K562 (cell line): ENCODE data around the gene TRAPPC5. TPM values are rescaled to one million over a fixed set of nuclear protein-coding genes. Genes with fewer than 3 reads are reported as not detected.

Source experiments
- ATAC-seq: fragments of 200-7000 bp; cut with Tn5 transposase; 3 replicates; pipeline ENCODE4 v1.9.1; 2020; ENCODE audit warnings: moderate library complexity
- BruUV-seq: library from RNA; stranded (reverse); fragments of 400-500 nt; replicated peaks from 2 replicates; lab custom pipeline; 2021; lab: Mats Ljungman, UMichigan
- CTCF ChIA-PET: fragments of 300-600 bp; formaldehyde crosslinking; extraction: SDS; loops from one replicate; lab custom pipeline; 2021; ENCODE audit warnings: low intra/inter-chr PET ratio; lab: Yijun Ruan, JAX
- POLR2A ChIA-PET: fragments of 300-600, 350-650 bp; sonication (Branson Sonifier 250); formaldehyde crosslinking; extraction: SDS; loops from one replicate; lab custom pipeline; 2021; ENCODE audit warnings: antibody characterized with exemption, inconsistent platforms; lab: Yijun Ruan, JAX
- DNase-seq, 4 experiments: peaks; one replicate each; pipeline versions ENCODE4 v3.0.0 to v3.0.0-alpha.2; 2011 to 2018; ENCODE audit warnings: low spot score in 3 of 4, mixed read lengths in 3 of 4; ENCODE audit errors: extremely low read depth in 1 of 4
- FAIRE-seq: peaks from 2 replicates; lab custom pipeline; 2011; peaks lifted over from hg19 to GRCh38; lab: Jason Lieb, UNC
- H2AFZ ChIP-seq: 2 replicates; pipeline ENCODE4 v1.6.0; 2011; ENCODE audit warnings: low read depth, low read length, control low read depth, inconsistent platforms
- H3K27ac ChIP-seq: fragments of 200-600 bp; 3 replicates; pipeline ENCODE4 v1.8.0; 2011; ENCODE audit warnings: low read depth, mild to moderate bottlenecking, control low read depth, inconsistent platforms, low read length, moderate library complexity, mixed read lengths; ENCODE audit errors: extremely low read depth
- H3K27me3 ChIP-seq, 2 experiments: fragments of 300-600 bp in 1 of 2; 2 replicates in 1 of 2; 3 replicates in 1 of 2; pipeline versions ENCODE4 v1.6.0 to v1.8.0; 2011; ENCODE audit warnings: inconsistent platforms in 2 of 2, low read length in 2 of 2, mild to moderate bottlenecking in 1 of 2, mixed read lengths in 1 of 2, moderate library complexity in 1 of 2; ENCODE audit not compliant: control insufficient read depth in 2 of 2, insufficient read depth in 2 of 2
- H3K36me3 ChIP-seq: fragments of 300-600 bp; 3 replicates; pipeline ENCODE4 v1.8.0; 2011; ENCODE audit warnings: mild to moderate bottlenecking, low read length, inconsistent platforms; ENCODE audit not compliant: control insufficient read depth, insufficient read depth
- H3K4me1 ChIP-seq, 2 experiments: fragments of 200-600 bp in 1 of 2; replicated peaks in 1 of 2; 2 replicates in 1 of 2; 3 replicates in 1 of 2; pipeline versions ENCODE4 v1.5.1 to v1.8.0; 2011; ENCODE audit warnings: inconsistent platforms in 2 of 2, low read length in 2 of 2, mild to moderate bottlenecking in 1 of 2, mixed read lengths in 1 of 2, moderate library complexity in 1 of 2; ENCODE audit not compliant: control insufficient read depth in 2 of 2, insufficient read depth in 2 of 2
- H3K4me2 ChIP-seq: 2 replicates; pipeline ENCODE4 v1.6.1; 2011; ENCODE audit warnings: low read length, control low read depth, inconsistent platforms, mixed read lengths; ENCODE audit not compliant: insufficient read depth
- H3K4me3 ChIP-seq: fragments of 200-600 bp; sonication (generic), shearing (Covaris generic); 2 replicates; pipeline ENCODE4 v1.5.1; 2016; ENCODE audit warnings: control low read depth, inconsistent platforms
- H3K79me2 ChIP-seq: fragments of 200-600 bp; 3 replicates; pipeline ENCODE4 v1.8.0; 2011; ENCODE audit warnings: low read length, inconsistent platforms; ENCODE audit not compliant: control insufficient read depth, insufficient read depth
- H3K9ac ChIP-seq, 2 experiments: 2 replicates each; pipeline versions ENCODE4 v1.6.0 to v1.6.1; 2011; ENCODE audit warnings: low read depth in 2 of 2, low read length in 2 of 2, control low read depth in 1 of 2, inconsistent platforms in 1 of 2, mild to moderate bottlenecking in 1 of 2, mixed read lengths in 1 of 2; ENCODE audit not compliant: insufficient read depth in 1 of 2
- H3K9me1 ChIP-seq: one replicate; pipeline ENCODE4 v1.6.0; 2011; ENCODE audit warnings: inconsistent platforms, mild to moderate bottlenecking, low read length, moderate library complexity; ENCODE audit not compliant: control insufficient read depth, insufficient read depth
- H3K9me3 ChIP-seq: replicated peaks from 2 replicates; pipeline ENCODE4 v1.5.1; 2011; ENCODE audit warnings: low read depth, low read length, inconsistent platforms; ENCODE audit not compliant: control insufficient read depth, insufficient read depth
- H4K20me1 ChIP-seq: replicated peaks from 2 replicates; pipeline ENCODE4 v1.6.1; 2011; ENCODE audit warnings: low read length, inconsistent platforms, mixed read lengths; ENCODE audit not compliant: control insufficient read depth, insufficient read depth
- EGR1 ChIP-seq: fragments of 450-650 bp; conservative IDR thresholded peaks from 2 replicates; pipeline ENCODE4 v1.6.1; 2017; ENCODE audit warnings: mild to moderate bottlenecking
- ELF1 ChIP-seq: fragments of 200-800 bp; sonication (Bioruptor generic); IDR thresholded peaks from 2 replicates; pipeline ENCODE4 v1.6.1; 2016; ENCODE audit warnings: missing genetic modification characterization, missing compliant biosample characterization
- ETV1 ChIP-seq: fragments of 450-650 bp; conservative IDR thresholded peaks from 2 replicates; pipeline ENCODE4 v1.6.1; 2016; ENCODE audit warnings: missing genetic modification characterization, control low read depth, low read depth, missing compliant biosample characterization
- GABPA ChIP-seq: fragments of 200-800 bp; sonication (Bioruptor generic); conservative IDR thresholded peaks from 2 replicates; pipeline ENCODE4 v1.6.1; 2016; ENCODE audit warnings: low read depth, missing genetic modification characterization, missing compliant biosample characterization
- MAZ ChIP-seq, 2 experiments: fragments of 450-650 bp in 1 of 2; sonication (generic) in 1 of 2; formaldehyde crosslinking; IDR thresholded peaks in 1 of 2; conservative IDR thresholded peaks in 1 of 2; 2 replicates each; pipeline versions ENCODE4 v1.4.0 to v1.5.0; 2020; ENCODE audit warnings: mild to moderate bottlenecking in 1 of 2, missing genetic modification reagents in 1 of 2
- MEIS2 ChIP-seq: fragments of 450-650 bp; IDR thresholded peaks from 2 replicates; pipeline ENCODE4 v1.6.1; 2014; ENCODE audit warnings: mild to moderate bottlenecking; ENCODE audit not compliant: partially characterized antibody
- RBM17 ChIP-seq: fragments of 200-400 bp; formaldehyde crosslinking; IDR thresholded peaks from 2 replicates; pipeline ENCODE4 v1.6.1; 2017; ENCODE audit warnings: low read depth, mild to moderate bottlenecking, low read length, borderline replicate concordance
- SMARCC2 ChIP-seq: fragments of 450-650 bp; IDR thresholded peaks from 2 replicates; pipeline ENCODE4 v1.6.1; 2017; ENCODE audit warnings: antibody characterized with exemption, moderate library complexity, mild to moderate bottlenecking, low read depth
- ZBTB7A ChIP-seq: IDR thresholded peaks from 2 replicates; pipeline ENCODE4 v1.6.1; 2011; ENCODE audit warnings: low read depth, mild to moderate bottlenecking, low read length, moderate library complexity, borderline replicate concordance; ENCODE audit not compliant: control insufficient read depth
- WGBS: fragments of 100-300 bp; shearing (Covaris generic); methylation state at CpG from one replicate; pipeline ENCODE4 v1.1.6; 2016; ENCODE audit warnings: low coverage, mixed read lengths; ENCODE audit not compliant: insufficient coverage; ENCODE audit errors: missing lambda C conversion rate; 5-methylcytosine and 5-hydroxymethylcytosine counted together
- in situ Hi-C: fragments of 300-500 bp; cut with MboI; formaldehyde crosslinking; loops from 4 replicates; pipeline ENCODE4 v1.15.0; 2018; ENCODE audit warnings: inconsistent platforms, mixed read lengths
- intact Hi-C: fragments of 100-400 bp; cut with micrococcal nuclease; formaldehyde crosslinking; loops from 2 replicates; pipeline ENCODE4 v1.14.2; 2022
- polyA plus RNA-seq, 8 experiments: library from polyadenylated mRNA; depleted of rRNA in 4 of 8; stranded (reverse) in 5 of 8; unstranded in 3 of 8; fragments of >200 nt; fragmentation: Nextera tagmentation in 2 of 8; fragmentation: Illumina TruSeq in 1 of 8; extraction: Ambion mirVana in 2 of 8; extraction: Trizol in 1 of 8; gene quantifications; 2 replicates each; pipeline versions ENCODE4 v1.2.1 to v1.2.3, GENCODE V29; 2011 to 2014; ENCODE audit warnings: inconsistent platforms in 1 of 8, missing spikeins in 1 of 8
- total RNA-seq, 7 experiments: library from RNA; depleted of rRNA in 6 of 7; stranded (reverse); fragments of >200 nt in 6 of 7; fragmentation: Illumina TruSeq in 2 of 7; extraction: Trizol in 2 of 7; gene quantifications; 2 replicates each; pipeline versions ENCODE4 v1.2.1 to v1.2.3, GENCODE V29; 2011 to 2021; ENCODE audit warnings: low replicate concordance in 1 of 7

TRAPPC5 gene
- total and polyA plus RNA-seq, 9 of the 15 experiments (the other 6 are each of a cell fraction or from before 2014, with no cell fraction given), result 2.0 to 76.9 (median 29.3) TPM

DNA sequence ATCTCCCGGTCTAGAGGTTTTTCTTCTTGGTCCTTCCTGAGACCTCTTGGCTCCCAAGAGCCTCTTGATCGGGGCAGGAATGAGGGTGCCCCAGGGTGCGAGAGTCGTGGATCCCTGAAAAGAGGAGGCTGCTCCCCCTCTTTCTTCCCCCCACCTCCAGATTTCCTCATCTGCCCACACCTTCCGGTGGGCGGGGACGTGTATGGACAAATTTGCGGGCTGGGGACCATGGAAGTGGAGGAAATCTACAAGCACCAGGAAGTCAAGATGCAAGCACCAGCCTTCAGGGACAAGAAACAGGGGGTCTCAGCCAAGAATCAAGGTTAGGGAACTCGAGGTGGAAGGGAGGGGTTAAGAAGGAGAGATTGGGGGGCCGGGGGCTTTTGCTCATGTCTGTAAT, 3.8 kb upstream of the TRAPPC5 start, which contains the start of gene MCEMP1:
Gene MCEMP1 (plus strand): TSS at position 237 of the 400 bp plus-strand sequence. CDS start 31 bp downstream, at position 268.
- BruUV-seq, result no TSS peak
- Histone ChIP-seq H3K4me3 (no peak within 1 kb of the TSS; the same call in 1 of the 2 replicates), H3K27me3 (peaks cover under 1 to 11% of the 10 kb centered on the region in 2 experiments; a peak in 2 of 5 replicates), H4K20me1 (no peaks in the 10 kb centered on the region), H3K27ac (no peak within 1 kb of the TSS), H3K9ac (no peak within 1 kb of the TSS), H3K4me1 (peaks cover 10 to 17% of the 10 kb centered on the region in 2 experiments; a peak in 4 of 5 replicates), H3K9me1 (no peaks in the 10 kb centered on the region), H3K4me2 (peak within 1 kb of the TSS; percentile 31), H3K36me3 (no peaks in the 10 kb centered on the region), H3K79me2 (peaks cover 11% of the 10 kb centered on the region; the same call in 2 of the 3 replicates), H2AFZ (peak within 1 kb of the TSS; percentile 55; the same call in 1 of the 2 replicates), H3K9me3 (peaks cover 5% of the 10 kb centered on the region; the same call in 1 of the 2 replicates)
- DNase-seq, result no peak
- ATAC-seq, result no peak
- CTCF ChIA-PET, result no interaction called here
- TF ChIP-seq MEIS2 (no peak), ZBTB7A (0 out of 2 replicates have a peak, but pooled peaks have one; percentile 7), SMARCC2 (no peak), ETV1 (peak; percentile 49), EGR1 (peak; percentile 69), RBM17 (no peak), MAZ (CRISPR knock-in tag; conservative IDR thresholded peaks at IDR 0.05 in 1 of 2, IDR thresholded peaks at IDR 0.05 in 1 of 2) (peak in 1 of 2 experiments; percentile 57; a peak in 2 of 4 replicates), GABPA (tag) (peak; percentile 55; the same call in 1 of the 2 replicates), ELF1 (tag) (0 out of 2 replicates have a peak, but pooled peaks have one; percentile 52)
- POLR2A ChIA-PET, result no interaction called here
- intact Hi-C loops, result no loop called here
- no peak for FAIRE-seq
- in situ Hi-C loops, result loop anchor here (5.0 kb wide), 1 partner anchor 90 kb away; no protein-coding TSS in a partner anchor
- 3% methylated on average over 10 of the region's 10 CpGs for WGBS
